SK-N-SH treated with all-trans-retinoic acid at 6 μM for 48 hours (cell line): Measurements from ENCODE around the gene CABP7.

Experiments used
- ATAC-seq: fragments of 200-7000 bp; cut with Tn5 transposase; 3 replicates; pipeline ENCODE4 v1.9.1; 2020; ENCODE audit warnings: mild to moderate bottlenecking, moderate library complexity
- ARNTL ChIP-seq: fragments of 450-650 bp; formaldehyde crosslinking; IDR thresholded peaks from 2 replicates; pipeline ENCODE4 v1.5.0; 2020; ENCODE audit warnings: low read depth, mild to moderate bottlenecking, moderate library complexity, borderline replicate concordance
- BACH2 ChIP-seq: fragments of 250-450 bp; sonication (Bioruptor Pico); IDR thresholded peaks from 2 replicates; pipeline ENCODE4 v1.9.0; 2021; ENCODE audit warnings: mild to moderate bottlenecking, borderline replicate concordance
- CSDC2 ChIP-seq: fragments of 250-450 bp; sonication (Bioruptor Pico); IDR thresholded peaks from 2 replicates; pipeline ENCODE4 v1.5.0; 2020; ENCODE audit warnings: mild to moderate bottlenecking, moderate library complexity
- CSRNP3 ChIP-seq: fragments of 250-450 bp; sonication (Bioruptor Pico); IDR thresholded peaks from 2 replicates; pipeline ENCODE4 v1.5.1; 2021; ENCODE audit warnings: mild to moderate bottlenecking, moderate library complexity
- ESRRG ChIP-seq: fragments of 250-450 bp; sonication (Bioruptor Pico); IDR thresholded peaks from 2 replicates; pipeline ENCODE4 v1.6.1; 2021; ENCODE audit warnings: mild to moderate bottlenecking
- GLIS3 ChIP-seq: fragments of 250-450 bp; sonication (Bioruptor Pico); IDR thresholded peaks from 2 replicates; pipeline ENCODE4 v1.5.0; 2020; ENCODE audit warnings: mild to moderate bottlenecking, moderate library complexity
- ISL1 ChIP-seq: fragments of 250-450 bp; sonication (Bioruptor Pico); IDR thresholded peaks from 2 replicates; pipeline ENCODE4 v2.1.2; 2022; ENCODE audit warnings: mild to moderate bottlenecking, moderate library complexity
- OSR1 ChIP-seq: fragments of 250-450 bp; sonication (Bioruptor Pico); IDR thresholded peaks from 2 replicates; pipeline ENCODE4 v1.8.0; 2022; ENCODE audit warnings: moderate library complexity, mild to moderate bottlenecking, inconsistent platforms
- POU6F1 ChIP-seq: fragments of 250-450 bp; sonication (Bioruptor Pico); IDR thresholded peaks from 2 replicates; pipeline ENCODE4 v1.8.0; 2021; ENCODE audit warnings: low read depth, mild to moderate bottlenecking, moderate library complexity, borderline replicate concordance
- PPARA ChIP-seq: fragments of 250-450 bp; sonication (Bioruptor Pico); IDR thresholded peaks from 2 replicates; pipeline ENCODE4 v1.5.0; 2020; ENCODE audit warnings: mild to moderate bottlenecking, borderline replicate concordance
- RARB ChIP-seq: fragments of 250-450 bp; sonication (Bioruptor Pico); IDR thresholded peaks from 2 replicates; pipeline ENCODE4 v1.8.0; 2021; ENCODE audit warnings: mild to moderate bottlenecking, moderate library complexity
- SNAI2 ChIP-seq: fragments of 250-450 bp; sonication (Bioruptor Pico); IDR thresholded peaks from 2 replicates; pipeline ENCODE4 v1.5.0; 2020; ENCODE audit warnings: mild to moderate bottlenecking, moderate library complexity
- TCF4 ChIP-seq: fragments of 250-450 bp; sonication (Bioruptor Pico); IDR thresholded peaks from 2 replicates; pipeline ENCODE4 v1.8.0; 2021; ENCODE audit warnings: mild to moderate bottlenecking, moderate library complexity, borderline replicate concordance
- TOX ChIP-seq: fragments of 250-450 bp; sonication (Bioruptor Pico); IDR thresholded peaks from 2 replicates; pipeline ENCODE4 v1.8.0; 2021; ENCODE audit warnings: mild to moderate bottlenecking, moderate library complexity, borderline replicate concordance
- TSHZ2 ChIP-seq: fragments of 250-450 bp; sonication (Bioruptor Pico); IDR thresholded peaks from 2 replicates; pipeline ENCODE4 v1.5.0; 2020; ENCODE audit warnings: mild to moderate bottlenecking, moderate library complexity
- ZC3H10 ChIP-seq: fragments of 250-450 bp; sonication (Bioruptor Pico); IDR thresholded peaks from 2 replicates; pipeline ENCODE4 v1.5.1; 2021; ENCODE audit warnings: mild to moderate bottlenecking, moderate library complexity
- ZFP3 ChIP-seq: fragments of 250-450 bp; sonication (Bioruptor Pico); IDR thresholded peaks from 2 replicates; pipeline ENCODE4 v1.5.0; 2020; ENCODE audit warnings: mild to moderate bottlenecking, moderate library complexity
- ZFP30 ChIP-seq: fragments of 450-650 bp; formaldehyde crosslinking; IDR thresholded peaks from 2 replicates; pipeline ENCODE4 v1.5.0; 2022; ENCODE audit warnings: mild to moderate bottlenecking, moderate library complexity
- ZNF565 ChIP-seq: fragments of 450-650 bp; formaldehyde crosslinking; conservative IDR thresholded peaks from 2 replicates; pipeline ENCODE4 v1.5.0; 2020; ENCODE audit warnings: low read depth, mild to moderate bottlenecking, moderate library complexity
- ZNF70 ChIP-seq: fragments of 450-650 bp; formaldehyde crosslinking; IDR thresholded peaks from 2 replicates; pipeline ENCODE4 v1.5.0; 2020; ENCODE audit warnings: mild to moderate bottlenecking, moderate library complexity
- ZNF8 ChIP-seq: fragments of 450-650 bp; formaldehyde crosslinking; IDR thresholded peaks from 2 replicates; pipeline ENCODE4 v1.5.0; 2020; ENCODE audit warnings: mild to moderate bottlenecking, moderate library complexity
- TF ChIP-seq, protein P1 (sequence below): fragments of 250-450 bp; sonication (Bioruptor Pico); IDR thresholded peaks from 2 replicates; pipeline ENCODE4 v1.8.0; 2020; ENCODE audit warnings: mild to moderate bottlenecking, moderate library complexity, borderline replicate concordance
- TF ChIP-seq, protein P2 (sequence below): fragments of 250-450 bp; sonication (Bioruptor Pico); IDR thresholded peaks from 2 replicates; pipeline ENCODE4 v1.5.1; 2020; ENCODE audit warnings: low read depth, mild to moderate bottlenecking, moderate library complexity

CABP7 gene

DNA sequence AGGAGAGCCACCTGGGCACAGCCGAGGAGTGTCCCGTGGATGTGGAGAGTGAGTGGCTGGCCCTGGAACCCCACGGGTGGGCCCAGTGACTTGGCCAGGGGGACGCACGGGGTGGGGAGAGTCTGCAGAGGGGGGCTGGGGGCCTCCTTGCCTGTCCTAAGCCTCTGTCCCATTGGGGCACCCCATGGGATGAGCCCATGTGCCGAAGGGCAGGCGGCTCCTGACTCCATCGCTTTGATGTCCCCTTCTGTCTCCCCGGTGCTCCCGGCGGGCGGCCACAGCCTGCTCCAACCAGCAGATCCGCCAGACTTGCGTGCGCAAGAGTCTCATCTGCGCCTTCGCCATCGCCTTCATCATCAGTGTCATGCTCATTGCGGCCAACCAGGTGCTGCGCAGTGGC lies 9.4 kb downstream of the CABP7 start (continued):
- TF ChIP-seq, protein P1, sequence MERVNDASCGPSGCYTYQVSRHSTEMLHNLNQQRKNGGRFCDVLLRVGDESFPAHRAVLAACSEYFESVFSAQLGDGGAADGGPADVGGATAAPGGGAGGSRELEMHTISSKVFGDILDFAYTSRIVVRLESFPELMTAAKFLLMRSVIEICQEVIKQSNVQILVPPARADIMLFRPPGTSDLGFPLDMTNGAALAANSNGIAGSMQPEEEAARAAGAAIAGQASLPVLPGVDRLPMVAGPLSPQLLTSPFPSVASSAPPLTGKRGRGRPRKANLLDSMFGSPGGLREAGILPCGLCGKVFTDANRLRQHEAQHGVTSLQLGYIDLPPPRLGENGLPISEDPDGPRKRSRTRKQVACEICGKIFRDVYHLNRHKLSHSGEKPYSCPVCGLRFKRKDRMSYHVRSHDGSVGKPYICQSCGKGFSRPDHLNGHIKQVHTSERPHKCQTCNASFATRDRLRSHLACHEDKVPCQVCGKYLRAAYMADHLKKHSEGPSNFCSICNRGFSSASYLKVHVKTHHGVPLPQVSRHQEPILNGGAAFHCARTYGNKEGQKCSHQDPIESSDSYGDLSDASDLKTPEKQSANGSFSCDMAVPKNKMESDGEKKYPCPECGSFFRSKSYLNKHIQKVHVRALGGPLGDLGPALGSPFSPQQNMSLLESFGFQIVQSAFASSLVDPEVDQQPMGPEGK (CRISPR knock-in tag) = no peak

- no peak for ATAC-seq
- TF ChIP-seq ZNF70 (no peak), ZC3H10 (CRISPR knock-in tag) (no peak), CSRNP3 (no peak), GLIS3 (CRISPR knock-in tag) (no peak), RARB (no peak), ZFP3 (CRISPR knock-in tag) (no peak), POU6F1 (CRISPR knock-in tag) (no peak), ARNTL (no peak), OSR1 (no peak), ESRRG (no peak), CSDC2 (CRISPR knock-in tag) (no peak), BACH2 (CRISPR knock-in tag) (no peak), ISL1 (CRISPR knock-in tag) (no peak)
- TF ChIP-seq, protein P1 (CRISPR knock-in tag) = no peak
- TF ChIP-seq, protein P2, sequence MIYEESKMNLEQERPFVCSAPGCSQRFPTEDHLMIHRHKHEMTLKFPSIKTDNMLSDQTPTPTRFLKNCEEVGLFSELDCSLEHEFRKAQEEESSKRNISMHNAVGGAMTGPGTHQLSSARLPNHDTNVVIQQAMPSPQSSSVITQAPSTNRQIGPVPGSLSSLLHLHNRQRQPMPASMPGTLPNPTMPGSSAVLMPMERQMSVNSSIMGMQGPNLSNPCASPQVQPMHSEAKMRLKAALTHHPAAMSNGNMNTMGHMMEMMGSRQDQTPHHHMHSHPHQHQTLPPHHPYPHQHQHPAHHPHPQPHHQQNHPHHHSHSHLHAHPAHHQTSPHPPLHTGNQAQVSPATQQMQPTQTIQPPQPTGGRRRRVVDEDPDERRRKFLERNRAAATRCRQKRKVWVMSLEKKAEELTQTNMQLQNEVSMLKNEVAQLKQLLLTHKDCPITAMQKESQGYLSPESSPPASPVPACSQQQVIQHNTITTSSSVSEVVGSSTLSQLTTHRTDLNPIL (CRISPR knock-in tag) = no peak
Measured at GRCh38 chr22:29731058-29731850, 11.5 kb downstream of the CABP7 start.

DNA sequence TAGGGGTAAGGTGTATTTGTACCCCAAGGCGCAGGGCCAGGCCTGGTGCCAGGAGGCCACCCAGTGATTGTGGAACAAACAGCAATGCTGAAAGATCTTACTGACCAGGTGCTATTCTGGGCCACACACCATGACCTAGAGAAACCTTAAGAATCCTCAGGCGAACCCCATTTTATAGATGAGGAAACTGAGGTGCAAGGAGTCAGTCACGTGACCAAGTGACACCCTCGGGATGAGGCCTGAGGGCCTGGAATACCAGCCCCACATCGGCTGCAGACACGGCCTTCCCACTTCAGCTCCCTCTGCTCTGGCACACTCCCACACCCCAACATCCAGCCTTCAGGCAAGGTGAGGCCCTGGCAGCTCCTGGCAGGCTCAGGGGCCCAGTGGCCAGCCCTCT lies 13.1 kb downstream of the CABP7 start:
- ATAC-seq = no peak
- TF ChIP-seq TOX (CRISPR knock-in tag) = no peak
- TF ChIP-seq ZNF8 (CRISPR knock-in tag) = no peak
- TF ChIP-seq POU6F1 (CRISPR knock-in tag) = no peak
- TF ChIP-seq ZNF70 = no peak
- TF ChIP-seq CSDC2 (CRISPR knock-in tag) = no peak
- no peak for TF ChIP-seq ARNTL
- no peak for TF ChIP-seq TSHZ2
- TF ChIP-seq ISL1 (CRISPR knock-in tag) = no peak
- TF ChIP-seq ZFP30 (CRISPR knock-in tag) = no peak
- no peak for TF ChIP-seq TCF4 (CRISPR knock-in tag)
- TF ChIP-seq SNAI2 (CRISPR knock-in tag) = no peak
- TF ChIP-seq CSRNP3 = no peak
- no peak for TF ChIP-seq ZFP3 (CRISPR knock-in tag)
- TF ChIP-seq ZC3H10 (CRISPR knock-in tag) = no peak
- TF ChIP-seq GLIS3 (CRISPR knock-in tag) = no peak
- TF ChIP-seq ZNF565 (CRISPR knock-in tag) = no peak
- no peak for TF ChIP-seq PPARA (CRISPR knock-in tag)
